Glomerular visceral epithelial cell (primary cell): Measurements from ENCODE around the gene ESD.
"Not testable (repeated sequence)": the region's sequence is repeated elsewhere in the genome, so short reads cannot be mapped to it uniquely, and the experiment has no call there.

ENCODE experiments used
- DNase-seq: peaks from one replicate; pipeline ENCODE4 v3.0.0-alpha.2; 2016; ENCODE audit errors: extremely low spot score

ESD gene, protein sequence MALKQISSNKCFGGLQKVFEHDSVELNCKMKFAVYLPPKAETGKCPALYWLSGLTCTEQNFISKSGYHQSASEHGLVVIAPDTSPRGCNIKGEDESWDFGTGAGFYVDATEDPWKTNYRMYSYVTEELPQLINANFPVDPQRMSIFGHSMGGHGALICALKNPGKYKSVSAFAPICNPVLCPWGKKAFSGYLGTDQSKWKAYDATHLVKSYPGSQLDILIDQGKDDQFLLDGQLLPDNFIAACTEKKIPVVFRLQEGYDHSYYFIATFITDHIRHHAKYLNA

DNA sequence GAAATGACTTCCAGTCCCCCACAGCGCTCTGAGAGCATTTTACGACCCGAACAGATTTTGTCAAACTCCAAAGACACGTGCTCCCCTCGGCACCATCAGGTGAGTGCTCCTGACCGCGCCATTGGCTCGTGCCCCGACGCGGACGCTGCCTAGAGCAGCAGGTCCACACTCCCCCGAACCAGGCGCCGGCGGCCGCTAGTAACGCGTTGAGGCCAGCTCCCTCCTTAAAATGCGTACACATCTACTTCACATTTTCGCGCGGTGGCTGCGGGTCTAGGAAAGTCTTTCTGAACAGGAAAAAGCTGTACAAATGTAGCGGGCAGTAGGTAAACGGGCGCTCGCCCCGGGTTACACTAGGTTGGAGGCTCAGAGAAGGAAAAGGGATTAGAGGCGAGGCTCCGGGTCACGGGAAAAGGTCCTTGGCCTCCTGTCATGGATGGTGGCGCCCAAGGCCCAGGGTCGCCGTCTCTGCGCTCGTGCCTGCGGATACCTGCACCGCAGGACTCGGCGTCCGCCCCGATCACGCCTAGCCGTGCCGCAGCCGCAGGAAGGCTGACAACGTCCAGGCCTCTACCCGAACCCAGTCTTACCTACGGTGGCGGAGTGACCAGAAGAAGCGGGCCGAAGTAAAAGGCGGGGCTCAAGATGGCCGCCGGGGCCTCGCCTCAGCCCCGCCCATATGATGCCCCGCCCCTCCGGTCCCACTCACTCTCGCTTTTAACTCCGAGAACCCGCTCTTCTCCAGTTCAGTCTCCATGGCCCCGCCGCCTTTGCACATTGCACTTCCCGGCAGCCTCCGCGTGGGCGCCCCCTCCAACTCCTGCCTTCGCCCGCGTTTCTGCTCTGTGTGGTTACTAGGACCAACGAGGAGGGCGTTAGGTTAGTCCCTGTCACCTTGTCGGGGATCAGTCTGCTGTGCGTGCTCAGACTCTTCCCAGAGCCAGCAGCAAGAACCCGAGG, at the start of gene ESD:
TSS of gene ESD (minus strand) at position 647 of the 960 bp plus-strand sequence. CDS start 5,748 bp downstream, outside the sequence.
- peak; percentile 95 for DNase-seq

DNA sequence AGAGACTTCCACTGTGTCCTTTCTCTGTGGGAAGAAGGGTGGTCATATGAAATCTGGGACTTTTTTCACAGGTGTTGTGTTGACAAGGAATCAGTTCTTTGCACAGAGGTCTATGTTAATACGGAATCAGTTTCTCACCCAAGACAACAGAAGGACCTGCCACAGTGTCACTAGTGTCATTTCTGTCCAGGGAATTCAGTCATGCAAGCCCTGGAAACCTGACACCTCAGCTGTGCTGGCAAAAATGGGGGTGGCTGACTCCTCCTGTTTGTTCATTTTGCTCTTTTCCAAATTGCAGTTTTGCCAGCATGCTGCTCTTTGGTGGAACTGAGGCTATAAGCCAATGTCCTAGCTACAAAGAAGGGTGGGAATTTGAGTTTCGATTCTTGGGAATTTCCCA, 49.8 kb upstream of the ESD start:
- DNase-seq: no peak

DNA sequence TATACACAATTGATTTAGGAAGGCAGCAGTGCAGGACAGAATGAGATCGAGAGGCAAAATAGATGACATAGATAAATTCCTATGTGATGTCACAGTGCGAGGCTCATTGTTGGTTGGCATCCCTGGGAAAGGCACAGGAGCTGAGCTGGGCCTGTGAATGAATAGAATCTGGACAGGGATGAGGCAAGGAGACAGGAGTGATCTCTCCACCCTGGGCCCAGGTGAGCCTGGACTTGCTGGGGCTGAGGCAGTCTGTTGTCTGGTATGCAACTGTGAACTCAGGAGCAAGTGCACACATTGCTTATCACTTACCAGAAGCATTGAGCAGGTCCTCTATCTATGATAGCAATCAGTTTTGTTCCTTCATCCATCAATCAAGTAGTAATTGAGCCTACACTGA, 48.2 kb upstream of the ESD start:
- no peak for DNase-seq

DNA sequence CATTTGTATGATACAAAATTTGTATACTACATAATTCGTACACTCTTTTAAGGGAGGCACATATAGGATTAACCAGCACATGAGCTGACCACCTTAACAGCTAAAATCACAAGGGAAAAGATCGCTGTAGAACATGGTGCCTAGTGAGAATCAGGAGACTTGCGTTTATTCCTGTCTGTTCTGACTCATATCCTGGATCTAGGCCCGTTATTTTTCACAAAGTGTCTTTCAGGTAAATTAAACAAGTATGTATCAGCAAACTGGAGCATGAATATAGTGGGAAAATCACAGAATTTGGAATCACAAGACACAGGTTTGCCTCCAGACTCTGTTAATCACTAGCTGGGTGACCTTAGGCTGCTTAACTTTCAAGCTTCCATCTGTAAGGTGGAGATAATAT, 47.5 kb upstream of the ESD start:
- DNase-seq: peak; percentile 3

DNA sequence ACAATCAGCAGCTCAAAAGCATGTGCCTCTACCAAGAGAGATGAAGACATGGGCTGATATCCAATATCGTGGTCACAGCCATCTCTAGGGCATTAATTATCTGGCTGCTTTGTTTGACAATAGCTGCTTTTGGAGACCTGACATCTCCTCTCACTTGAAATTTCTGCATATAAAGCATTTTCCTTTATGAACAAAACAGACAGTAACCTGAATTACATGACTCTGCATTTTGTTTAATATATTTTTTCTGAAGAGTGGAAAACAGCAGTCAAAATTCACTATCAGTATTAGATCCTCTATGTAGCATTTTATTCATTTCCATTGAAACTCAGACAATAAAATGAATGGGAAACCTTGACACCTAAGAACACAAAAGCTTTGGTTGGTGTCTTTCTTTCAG, 42.4 kb upstream of the ESD start:
- no peak for DNase-seq

DNA sequence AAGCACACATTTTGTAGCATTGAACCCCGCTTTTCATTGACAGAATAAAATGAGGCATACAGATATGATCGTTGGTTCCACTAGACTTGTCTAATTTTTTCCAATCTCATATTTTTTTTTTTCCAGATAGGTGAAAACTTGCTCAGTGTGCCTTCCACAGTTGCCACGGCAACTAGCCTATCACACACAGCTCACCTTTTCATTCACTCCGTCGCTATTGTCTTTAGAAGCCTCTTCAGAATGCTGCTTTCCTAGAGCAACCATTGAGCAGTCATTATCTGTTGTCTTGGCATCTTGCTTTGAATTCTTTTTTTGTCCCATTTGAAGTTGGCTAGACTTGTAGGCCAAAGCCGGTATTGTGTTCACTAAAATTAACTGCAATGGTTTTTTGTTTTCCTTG, 37.7 kb upstream of the ESD start:
- DNase-seq: no peak

DNA sequence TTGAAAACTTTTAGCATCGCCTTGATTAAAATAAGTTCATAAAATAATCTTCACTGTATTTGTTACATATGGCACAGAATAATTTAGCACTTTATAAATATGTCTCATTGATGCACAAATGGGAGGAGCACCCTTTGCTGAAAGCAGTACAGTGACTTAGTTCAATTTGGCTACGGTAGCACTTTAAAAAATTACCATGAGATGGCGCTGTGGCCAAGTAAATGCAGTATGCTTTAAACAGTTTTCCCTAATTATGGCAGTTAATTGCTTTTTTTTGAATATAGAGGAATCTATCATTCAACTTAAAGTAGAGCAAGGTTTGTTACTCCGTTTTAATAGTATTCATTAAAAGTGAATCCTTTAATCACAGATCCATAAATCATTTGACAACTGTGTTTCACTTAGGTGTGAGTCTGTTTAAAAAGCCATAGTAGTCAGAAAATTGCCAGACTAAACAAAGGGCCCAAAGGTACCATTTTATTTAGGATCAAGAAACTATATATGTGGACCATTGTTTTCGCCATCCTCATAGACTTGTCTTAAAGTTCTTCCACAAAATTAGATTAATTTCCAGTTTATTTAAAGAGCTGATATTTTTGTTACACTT, 34.7 kb upstream of the ESD start:
- peak; percentile 45 for DNase-seq

DNA sequence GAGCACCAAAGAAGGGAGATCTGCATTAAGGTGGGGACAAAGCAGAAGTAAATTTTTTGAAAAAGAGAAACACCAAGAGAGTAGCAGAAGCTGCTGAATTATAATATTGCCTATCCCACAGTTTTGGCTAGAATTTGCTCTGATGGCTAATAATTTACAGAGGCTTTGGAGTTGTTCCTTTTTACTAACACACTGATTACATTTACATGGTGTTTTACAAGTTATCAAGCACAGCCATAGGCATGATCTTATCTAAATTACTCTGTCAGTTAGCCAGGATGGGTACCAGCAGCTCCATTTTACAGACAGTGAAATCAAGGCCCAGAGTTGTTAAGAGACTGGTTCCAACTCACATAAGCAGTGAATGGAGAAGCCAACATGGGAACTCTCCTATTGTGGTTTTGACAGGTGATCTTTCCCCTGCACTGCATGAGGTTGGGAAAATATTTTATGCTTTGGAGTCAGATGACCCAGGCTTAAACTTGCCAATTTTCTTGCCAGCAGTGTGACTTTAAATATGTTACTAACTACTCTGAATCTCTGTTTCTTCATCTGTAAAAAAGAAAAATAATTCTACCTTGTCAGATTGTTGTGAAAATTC, 33.5 kb upstream of the ESD start:
- no peak for DNase-seq

DNA sequence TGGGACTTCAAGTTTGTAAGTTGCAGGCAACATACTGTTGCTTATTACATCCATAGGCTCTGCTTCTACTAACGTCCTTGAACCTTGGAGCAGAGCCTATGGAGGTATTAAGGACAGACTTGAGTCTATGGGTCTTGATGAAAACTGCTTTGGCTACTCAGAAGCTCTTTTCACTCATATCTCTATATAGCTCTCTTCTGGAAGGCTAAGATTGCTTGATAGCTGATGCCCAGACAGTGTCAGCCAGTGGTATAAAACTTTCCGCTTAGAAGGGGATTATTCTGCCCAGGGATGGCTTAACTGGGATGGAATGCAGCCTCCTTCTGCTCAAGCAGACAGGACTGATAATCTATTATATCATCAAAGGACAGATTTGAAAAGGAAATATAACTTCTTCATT, 25.6 kb upstream of the ESD start:
- no peak for DNase-seq

DNA sequence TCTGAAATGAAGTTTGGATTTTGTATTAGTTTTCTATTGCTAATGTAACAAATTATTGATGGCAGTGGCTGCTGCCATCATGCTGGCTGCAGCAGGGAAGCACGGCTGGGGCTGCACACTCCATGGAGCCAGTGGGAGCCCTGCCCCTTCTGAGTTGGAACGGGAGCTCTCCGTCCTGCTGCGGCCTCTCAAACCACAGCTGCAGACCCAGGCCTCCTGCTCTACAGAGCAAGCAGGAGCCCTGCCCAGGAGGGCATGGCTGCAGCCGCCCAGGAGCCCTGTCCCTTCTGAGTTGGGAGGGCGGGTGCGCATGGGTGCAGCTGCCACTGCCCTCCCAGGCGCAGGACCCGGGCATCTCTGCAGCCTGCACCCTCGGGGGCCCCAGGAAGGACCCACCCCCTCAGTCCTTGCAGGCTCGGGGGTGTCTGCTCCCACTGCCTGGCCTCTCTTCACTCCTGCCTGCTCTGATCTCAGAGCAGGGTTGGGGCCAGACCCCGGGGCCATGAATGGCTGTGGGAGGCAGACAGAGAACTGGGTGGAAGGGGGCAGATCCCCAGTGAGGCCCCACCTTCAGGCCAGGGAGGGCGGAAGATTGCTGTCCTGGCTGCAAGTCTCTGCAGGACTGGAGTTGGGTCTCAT, 21.0 kb upstream of the ESD start:
- no peak for DNase-seq

DNA sequence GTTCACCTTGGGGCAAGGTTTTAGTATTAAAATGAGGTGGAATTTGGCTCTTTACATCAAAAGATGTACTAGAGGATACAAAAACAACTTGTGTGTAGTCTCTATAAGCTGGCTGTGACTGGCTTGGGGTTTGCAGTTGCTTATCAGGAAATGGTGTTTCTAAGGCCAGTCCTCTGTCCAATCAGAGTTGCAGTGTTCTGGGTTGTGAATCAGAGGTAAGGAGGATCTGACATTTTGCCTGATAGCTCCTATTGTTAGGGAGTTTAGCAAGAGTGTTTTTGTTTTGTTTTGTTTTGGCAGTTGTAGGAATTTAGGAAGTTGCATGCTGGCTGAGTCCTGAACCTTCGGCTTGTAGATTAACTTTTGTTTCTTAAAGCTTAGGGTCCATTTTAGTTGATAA, 20.1 kb upstream of the ESD start:
- DNase-seq: no peak

DNA sequence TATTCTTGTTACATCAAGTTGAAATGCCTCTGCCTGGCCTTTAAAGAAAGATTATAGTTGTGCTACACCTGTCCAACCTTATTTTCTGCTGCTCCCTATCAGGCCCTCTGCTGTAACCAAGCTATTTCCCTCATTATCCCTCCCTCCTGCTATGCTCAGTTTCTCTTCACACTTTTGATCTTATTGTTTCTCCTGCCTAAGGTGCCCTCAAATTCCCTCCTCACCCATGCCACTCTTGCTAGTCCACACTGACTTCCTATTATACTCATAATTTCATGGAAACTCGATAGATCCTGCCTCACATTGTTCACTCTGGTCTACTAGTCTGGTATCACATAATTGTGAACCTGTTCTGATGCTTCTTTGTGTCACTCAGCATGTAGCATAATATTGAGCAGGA, 19.4 kb upstream of the ESD start:
- DNase-seq: no peak

DNA sequence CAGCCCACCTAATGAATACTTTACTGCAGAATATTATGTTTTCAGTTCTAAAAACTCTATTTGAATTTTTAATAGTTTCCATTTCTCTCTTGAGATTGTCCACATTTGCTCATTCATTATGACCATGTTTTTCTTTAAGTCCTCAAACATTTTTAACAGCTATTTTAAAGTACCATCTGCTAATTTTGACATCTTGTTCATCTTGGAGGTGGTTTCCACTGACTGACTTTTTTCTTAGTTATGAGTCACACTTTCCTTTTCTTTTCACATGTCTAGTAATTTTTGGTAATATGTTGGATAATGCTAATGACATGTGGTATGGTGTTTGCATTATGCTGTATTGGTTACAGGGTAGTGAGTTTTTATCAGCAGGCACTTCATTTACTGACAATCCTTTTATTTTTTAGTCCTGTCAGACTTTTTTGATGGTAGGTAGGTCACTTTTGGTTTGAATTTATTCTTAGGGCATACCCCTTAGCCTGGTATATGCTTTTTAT, 15.4 kb upstream of the ESD start:
- DNase-seq: no peak

DNA sequence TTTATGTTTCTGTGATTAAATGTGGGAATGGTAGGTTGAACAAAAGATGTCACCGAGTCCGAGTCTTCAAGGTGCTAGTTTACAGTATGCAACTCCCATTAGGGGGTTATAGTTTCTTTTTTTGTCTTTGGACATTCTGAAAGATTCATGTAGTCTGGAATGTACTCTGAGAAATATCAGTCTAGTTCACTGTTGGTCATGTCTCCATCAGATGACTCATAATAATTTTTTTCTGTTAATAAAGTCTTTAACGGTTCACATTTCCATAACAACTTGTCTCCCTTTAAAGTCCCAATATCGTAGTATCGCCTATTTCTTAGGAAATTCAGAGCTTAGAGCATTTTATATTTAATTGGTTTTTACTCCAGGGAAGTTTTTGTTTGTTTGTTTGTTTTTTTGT, 13.5 kb upstream of the ESD start:
- DNase-seq: no peak

DNA sequence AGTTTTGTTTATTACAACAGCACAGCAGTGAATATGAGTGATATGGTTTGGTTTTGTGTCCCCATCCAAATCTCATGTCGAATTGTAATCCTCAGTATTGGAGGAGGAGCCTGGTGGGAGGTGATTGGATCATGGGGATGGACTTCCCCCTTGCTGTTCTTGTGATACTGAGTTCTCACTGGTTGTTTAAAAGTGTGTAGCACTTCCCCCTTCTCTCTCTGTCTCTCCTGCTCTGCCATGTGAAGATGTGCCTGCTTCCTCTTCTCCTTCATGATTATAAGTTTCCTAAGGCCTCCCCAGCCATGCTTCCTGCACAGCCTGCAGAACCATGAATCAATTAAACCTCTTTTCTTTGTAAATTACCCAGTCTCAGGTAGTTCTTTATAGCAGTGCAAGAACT, 8.0 kb upstream of the ESD start:
- DNase-seq: not testable (repeated sequence)

DNA sequence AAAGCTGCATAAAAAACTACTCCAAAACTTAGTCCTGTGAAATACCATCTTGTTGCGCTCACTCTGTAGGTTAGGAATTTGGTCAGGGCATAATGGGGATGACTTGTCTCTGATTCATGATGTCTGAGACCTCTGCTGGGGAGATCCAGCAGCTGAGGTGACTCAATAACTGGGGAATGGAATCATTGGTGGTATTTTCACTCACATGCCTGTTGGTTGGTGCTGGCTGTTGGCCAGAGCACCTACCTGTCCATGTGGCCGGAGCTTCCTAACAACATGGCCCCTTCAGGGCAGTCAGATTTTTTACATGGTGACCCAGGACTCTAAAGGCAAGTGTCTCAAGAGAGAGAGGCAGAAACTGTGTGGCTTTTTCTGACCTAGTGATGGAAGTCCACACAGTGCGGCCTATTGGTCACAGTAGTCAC, 7.4 kb upstream of the ESD start:
- DNase-seq: peak; percentile 96

DNA sequence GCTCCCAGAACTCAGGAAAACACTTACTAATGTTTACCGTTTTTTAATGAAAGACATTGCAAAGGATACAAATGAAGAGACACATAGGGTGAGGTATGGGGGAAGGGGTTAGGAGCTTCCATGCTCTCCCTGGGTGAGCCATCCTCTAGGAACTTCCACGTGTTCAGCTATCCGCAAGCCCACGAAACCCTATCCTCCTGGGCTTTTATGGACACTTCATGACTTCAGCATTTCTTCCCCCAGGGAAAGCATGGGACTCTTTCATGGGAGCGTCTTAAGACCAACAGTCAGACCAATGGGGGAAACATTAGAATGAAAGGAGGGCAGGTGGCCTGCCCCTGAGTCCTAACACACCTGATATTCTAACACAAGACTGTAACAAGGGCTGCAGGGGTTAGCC, 6.6 kb upstream of the ESD start:
- peak; percentile 7 for DNase-seq

DNA sequence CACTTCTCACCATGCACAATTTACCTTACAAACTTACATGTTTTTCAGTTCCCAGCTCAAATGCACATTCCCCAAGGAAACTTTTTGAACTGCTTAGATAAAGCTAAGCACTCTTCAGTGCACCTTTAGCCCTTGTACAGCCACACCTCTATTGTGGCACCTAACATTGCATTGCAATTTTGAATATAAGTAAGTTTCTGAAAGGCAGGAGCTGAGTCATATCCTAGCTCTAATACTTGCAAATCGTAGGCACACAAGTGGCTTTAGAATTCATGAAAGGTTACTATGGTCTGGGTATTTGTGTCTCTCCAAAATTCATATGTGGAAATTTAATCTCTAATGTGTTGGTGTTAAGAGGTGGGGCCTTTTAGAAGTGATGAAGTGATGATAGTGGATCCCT, 4.9 kb upstream of the ESD start:
- DNase-seq: no peak

DNA sequence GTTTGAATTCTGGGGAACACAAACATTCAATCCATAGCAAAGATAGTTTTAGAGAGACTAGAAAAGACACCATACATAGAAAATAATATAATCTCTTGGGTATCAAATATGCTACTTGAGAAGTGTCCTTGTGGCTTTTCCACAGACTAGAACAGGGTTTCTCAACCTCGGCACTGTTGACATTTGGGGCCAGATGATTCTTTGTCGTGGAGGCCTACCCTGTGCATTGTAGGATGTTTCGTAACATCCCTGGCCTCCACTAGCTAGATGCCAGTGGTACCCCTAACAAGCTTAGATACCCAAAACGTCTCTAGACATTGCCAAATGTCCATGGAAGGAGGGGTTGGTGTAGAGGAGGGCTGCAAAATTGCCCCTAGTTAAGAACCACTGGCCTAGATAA, 2.2 kb upstream of the ESD start:
- no peak for DNase-seq

DNA sequence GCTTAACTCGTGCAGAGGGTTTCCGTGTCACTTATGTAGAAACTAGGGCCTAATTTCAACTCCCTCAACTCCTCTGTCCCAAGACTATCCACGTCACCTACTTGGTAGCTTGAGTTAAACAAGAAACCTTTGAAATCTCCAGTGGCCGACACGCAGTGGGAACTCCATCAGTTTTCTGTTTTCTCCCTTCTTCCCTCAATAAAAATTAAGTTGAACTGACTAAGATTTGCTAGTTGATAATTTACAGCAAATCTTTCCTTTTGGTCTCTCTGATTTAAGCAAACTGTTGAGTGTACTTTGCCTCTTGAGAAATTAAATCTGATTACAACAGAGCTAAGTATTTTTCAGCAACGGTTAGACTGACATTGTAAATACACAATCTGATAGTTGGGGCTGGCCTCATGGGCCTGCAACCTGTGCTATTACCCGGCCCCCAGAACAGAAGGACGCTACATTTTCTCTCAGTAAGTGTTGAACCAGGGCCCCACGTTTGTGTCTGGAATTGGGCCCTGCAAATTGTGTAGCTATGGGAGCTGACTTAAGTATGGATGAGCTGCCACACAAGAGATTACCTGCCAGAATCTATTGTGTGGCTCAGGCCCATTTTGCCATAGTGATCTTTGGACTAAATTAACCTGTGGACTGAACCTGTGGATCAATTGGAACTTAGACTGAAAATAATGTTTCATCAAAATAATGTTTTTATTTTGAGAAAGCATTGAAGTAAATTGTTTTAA, 708 bp upstream of the ESD start:
- peak; percentile 19 for DNase-seq

DNA sequence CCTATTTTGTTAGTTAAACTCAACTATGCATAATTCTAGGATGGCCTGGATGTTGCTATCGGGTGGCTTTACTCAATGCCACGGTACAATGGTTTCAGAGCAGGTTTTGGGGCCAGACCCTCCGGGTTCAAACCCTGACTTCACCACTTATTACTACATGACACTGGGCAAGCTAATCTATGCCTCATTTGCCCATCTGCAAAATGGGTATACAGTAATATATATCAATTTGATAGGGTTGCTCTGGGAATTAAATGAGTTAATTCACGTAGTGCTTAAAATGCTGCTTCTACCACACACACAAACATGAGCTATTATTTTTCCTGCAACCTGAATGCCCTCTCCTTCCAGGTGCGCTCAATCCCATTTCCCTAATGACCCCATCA, 839 bp downstream of the ESD start:
- no peak for DNase-seq
